ENCODE data around the gene PLXDC1.

PLXDC1 gene

GRCh38 chr17:39155654-39156053 lies 4.2 kb upstream of the PLXDC1 start:
- no peak for DNase-seq (ENCODE audit: low read depth in 1 of 2, low spot score in 1 of 2)
- Histone ChIP-seq H3K27me3 (ENCODE audit: insufficient read depth, poor library complexity, severe bottlenecking) (peaks cover 6% of the 10 kb centered on the region), H3K4me3 (replicated peaks; ENCODE audit: insufficient read depth, low read length) (no peak overlapping the region), H3K27ac (replicated peaks) (no peak overlapping the region)
- TF ChIP-seq SPI1 (IDR thresholded peaks at IDR 0.05; ENCODE audit: borderline replicate concordance, low read depth), result no peak
- TF ChIP-seq CTCF (IDR thresholded peaks at IDR 0.05; ENCODE audit: insufficient read depth, low read length), result no peak
- no peak for TF ChIP-seq POLR2AphosphoS5 (IDR thresholded peaks at IDR 0.05; ENCODE audit: low read depth)
- no peak for TF ChIP-seq GABPA (IDR thresholded peaks at IDR 0.05; ENCODE audit: low read depth)
- no peak for TF ChIP-seq REST (IDR thresholded peaks at IDR 0.05; ENCODE audit: insufficient replicate concordance, low read depth)

GRCh38 chr17:39153599-39154051 lies 2.2 kb upstream of the PLXDC1 start:
- peak in 1 of 2 experiments; percentile 87 for DNase-seq (ENCODE audit: low read depth in 1 of 2, low spot score in 1 of 2)
- peak overlapping the region; percentile 88 for H3K4me3 ChIP-seq (replicated peaks; ENCODE audit: insufficient read depth, low read length)
- TF ChIP-seq SPI1 (IDR thresholded peaks at IDR 0.05; ENCODE audit: borderline replicate concordance, low read depth), result peak; percentile 87
- TF ChIP-seq CTCF (IDR thresholded peaks at IDR 0.05; ENCODE audit: insufficient read depth, low read length), result no peak
- peak overlapping the region; percentile 71 for H3K27ac ChIP-seq (replicated peaks)
- peaks cover 6% of the 10 kb centered on the region for H3K27me3 ChIP-seq (ENCODE audit: insufficient read depth, poor library complexity, severe bottlenecking)

- no peak for DNase-seq (ENCODE audit: low read depth in 1 of 2, low spot score in 1 of 2)
- no peak overlapping the region for H3K27ac ChIP-seq (replicated peaks)
Measured at GRCh38 chr17:39151943-39152818, 744 bp upstream of the PLXDC1 start.

More at GRCh38 chr17:39151943-39152818, 744 bp upstream of the PLXDC1 start:
- peak overlapping the region; percentile 88 for H3K4me3 ChIP-seq (replicated peaks; ENCODE audit: insufficient read depth, low read length)
- peaks cover 6% of the 10 kb centered on the region for H3K27me3 ChIP-seq (ENCODE audit: insufficient read depth, poor library complexity, severe bottlenecking)
- TF ChIP-seq SPI1 (IDR thresholded peaks at IDR 0.05; ENCODE audit: borderline replicate concordance, low read depth) (no peak), POLR2AphosphoS5 (IDR thresholded peaks at IDR 0.05; ENCODE audit: low read depth) (no peak), GABPA (IDR thresholded peaks at IDR 0.05; ENCODE audit: low read depth) (no peak), CTCF (IDR thresholded peaks at IDR 0.05; ENCODE audit: insufficient read depth, low read length) (no peak), REST (IDR thresholded peaks at IDR 0.05; ENCODE audit: insufficient replicate concordance, low read depth) (no peak)
